ENCODE results near the gene DNAJB14.

The DNAJB14 gene

DNA sequence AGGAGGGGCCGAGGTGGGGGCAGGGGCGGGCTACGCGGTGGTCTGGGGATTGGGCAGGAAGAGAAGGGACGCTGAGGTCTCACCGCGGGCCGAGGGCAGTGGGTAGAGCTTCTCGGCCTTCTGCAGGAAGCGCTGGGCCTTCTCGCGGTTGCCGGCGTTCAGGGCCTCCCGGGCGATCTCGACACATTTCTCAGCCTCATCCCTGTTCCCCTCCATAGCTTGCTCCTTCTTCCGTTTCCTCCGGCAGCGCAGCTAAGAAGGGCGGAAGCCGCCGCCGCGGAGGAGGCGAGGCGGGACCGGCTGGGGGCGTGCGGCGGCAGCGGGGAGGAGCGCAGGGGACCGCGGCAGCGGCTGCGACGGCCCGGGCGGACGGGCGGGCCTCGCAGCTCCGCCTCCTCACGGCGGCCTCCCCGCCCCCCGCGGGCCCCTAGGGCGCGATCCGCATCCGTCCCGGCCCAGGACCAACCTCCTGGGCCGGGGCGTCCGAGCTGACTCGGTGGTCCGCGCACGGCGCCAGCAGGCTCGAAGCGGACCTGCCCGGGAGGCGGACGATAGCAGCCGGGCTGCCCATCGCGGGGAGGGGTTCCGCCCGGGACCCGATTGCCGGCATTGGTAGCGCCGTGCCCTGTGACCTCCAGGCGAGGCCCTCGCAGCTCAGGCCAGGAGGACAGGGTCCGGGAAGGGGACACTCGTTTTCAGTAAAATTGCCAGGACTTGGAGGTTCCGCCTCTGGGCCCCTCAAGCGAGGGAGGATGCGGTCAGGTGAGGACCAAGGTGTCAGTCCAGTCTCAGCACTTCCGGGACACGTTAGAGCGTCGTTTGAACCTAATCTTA, at the start of gene DNAJB14:
Gene DNAJB14 (minus strand): TSS at position 263 of the 834 bp plus-strand sequence. CDS start 47 bp downstream, at position 216.
- peak; percentile 81 for DNase-seq (ENCODE audit: low read depth)
- TF ChIP-seq, protein P1, sequence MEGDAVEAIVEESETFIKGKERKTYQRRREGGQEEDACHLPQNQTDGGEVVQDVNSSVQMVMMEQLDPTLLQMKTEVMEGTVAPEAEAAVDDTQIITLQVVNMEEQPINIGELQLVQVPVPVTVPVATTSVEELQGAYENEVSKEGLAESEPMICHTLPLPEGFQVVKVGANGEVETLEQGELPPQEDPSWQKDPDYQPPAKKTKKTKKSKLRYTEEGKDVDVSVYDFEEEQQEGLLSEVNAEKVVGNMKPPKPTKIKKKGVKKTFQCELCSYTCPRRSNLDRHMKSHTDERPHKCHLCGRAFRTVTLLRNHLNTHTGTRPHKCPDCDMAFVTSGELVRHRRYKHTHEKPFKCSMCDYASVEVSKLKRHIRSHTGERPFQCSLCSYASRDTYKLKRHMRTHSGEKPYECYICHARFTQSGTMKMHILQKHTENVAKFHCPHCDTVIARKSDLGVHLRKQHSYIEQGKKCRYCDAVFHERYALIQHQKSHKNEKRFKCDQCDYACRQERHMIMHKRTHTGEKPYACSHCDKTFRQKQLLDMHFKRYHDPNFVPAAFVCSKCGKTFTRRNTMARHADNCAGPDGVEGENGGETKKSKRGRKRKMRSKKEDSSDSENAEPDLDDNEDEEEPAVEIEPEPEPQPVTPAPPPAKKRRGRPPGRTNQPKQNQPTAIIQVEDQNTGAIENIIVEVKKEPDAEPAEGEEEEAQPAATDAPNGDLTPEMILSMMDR (conservative IDR thresholded peaks at IDR 0.05; ENCODE audit: low read length): no peak
- peak within 1 kb of the TSS; percentile 82 for H3K4me3 ChIP-seq (ENCODE audit: low read length)

DNA sequence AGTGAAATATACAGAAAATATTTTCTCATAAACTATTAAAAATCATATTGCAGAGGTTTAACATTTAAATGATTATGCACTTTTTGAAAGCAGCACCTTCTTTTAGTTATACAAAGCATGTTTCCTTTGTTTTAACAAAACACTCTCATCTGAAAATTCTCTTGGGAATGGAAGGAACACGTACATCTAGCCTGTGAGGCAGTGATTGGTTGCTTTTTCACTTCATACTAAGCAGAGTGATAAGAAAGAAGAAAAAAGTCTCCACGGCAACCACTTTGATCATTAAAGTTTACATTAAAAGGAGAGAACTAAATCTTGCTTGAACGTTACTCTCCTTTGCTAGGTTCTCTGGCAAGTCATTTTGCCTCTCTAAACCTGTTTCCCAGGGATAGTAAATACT, 45.3 kb upstream of the DNAJB14 start:
- no peak for DNase-seq (ENCODE audit: low read depth)
- H3K4me3 ChIP-seq (ENCODE audit: low read length): no peak overlapping the region
- TF ChIP-seq, protein P1 (conservative IDR thresholded peaks at IDR 0.05; ENCODE audit: low read length): no peak

DNA sequence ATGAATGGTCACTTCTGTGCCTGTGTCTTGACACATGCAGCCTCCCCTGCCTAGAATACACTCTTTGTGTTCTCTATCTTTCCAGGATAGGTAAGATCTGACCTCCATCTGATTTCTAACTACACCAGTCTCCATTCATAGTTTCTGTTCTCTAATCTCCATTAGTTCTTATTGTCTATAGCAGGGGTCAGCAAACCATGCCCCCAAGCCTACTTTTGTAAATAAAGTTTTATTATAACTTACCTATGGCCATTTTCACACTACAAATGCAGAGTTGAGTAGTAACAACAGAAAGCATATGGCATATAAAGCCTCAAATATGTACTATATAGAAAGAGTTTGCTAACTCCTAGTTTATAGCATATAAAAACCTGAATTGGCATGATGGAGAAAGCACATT, 41.3 kb upstream of the DNAJB14 start:
- TF ChIP-seq, protein P1 (conservative IDR thresholded peaks at IDR 0.05; ENCODE audit: low read length): no peak

DNA sequence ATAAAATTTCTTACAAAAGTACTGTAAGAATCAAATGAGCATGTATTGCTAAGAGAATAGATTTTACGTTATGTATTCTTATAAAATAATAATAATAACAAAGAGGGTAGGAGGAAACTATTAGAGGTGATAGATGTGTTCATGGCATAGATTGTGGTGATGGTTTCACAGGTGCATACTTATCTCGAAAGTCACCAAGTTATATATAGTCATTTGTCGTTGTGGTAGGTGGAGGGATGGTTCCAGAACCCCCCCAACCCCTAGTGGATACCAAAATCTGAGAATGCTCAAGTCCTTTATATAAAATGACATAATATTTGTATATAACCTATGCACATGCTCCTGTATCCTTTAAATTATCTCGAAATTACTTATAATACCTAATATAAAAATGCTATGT, 40.4 kb upstream of the DNAJB14 start:
- TF ChIP-seq, protein P1 (conservative IDR thresholded peaks at IDR 0.05; ENCODE audit: low read length): no peak
- DNase-seq (ENCODE audit: low read depth): no peak

More for the DNA sequence above, 41.3 kb upstream of the DNAJB14 start:
- DNase-seq (ENCODE audit: low read depth): no peak
- H3K4me3 ChIP-seq (ENCODE audit: low read length): no peak overlapping the region

GRCh38 chr4:99983289-99983943, 37.0 kb upstream of the DNAJB14 start:
- TF ChIP-seq, protein P1 (conservative IDR thresholded peaks at IDR 0.05; ENCODE audit: low read length): no peak
- DNase-seq (ENCODE audit: low read depth): no peak
- no peak overlapping the region for H3K4me3 ChIP-seq (ENCODE audit: low read length)

More for the DNA sequence above, 40.4 kb upstream of the DNAJB14 start:
- H3K4me3 ChIP-seq (ENCODE audit: low read length): no peak overlapping the region

DNA sequence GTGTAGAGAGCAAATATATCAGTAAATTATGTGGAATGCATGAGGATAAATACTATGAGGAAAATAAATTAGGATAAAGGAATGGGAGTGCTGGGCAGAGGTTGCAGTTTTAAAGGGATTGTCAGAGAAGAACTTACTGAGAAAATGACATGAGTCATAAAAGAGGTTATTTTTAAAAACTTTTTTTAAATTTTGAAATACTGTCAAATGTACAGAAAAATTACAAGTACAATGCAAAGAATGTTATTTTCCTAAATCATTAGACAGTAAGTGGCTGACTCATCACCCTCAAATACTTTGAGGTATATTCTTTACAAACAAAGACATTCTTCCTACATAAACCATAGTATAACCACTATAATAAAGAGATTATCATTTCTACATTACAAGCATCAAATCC, 33.5 kb upstream of the DNAJB14 start:
- no peak for DNase-seq (ENCODE audit: low read depth)
- H3K4me3 ChIP-seq (ENCODE audit: low read length): no peak overlapping the region
- TF ChIP-seq, protein P1 (conservative IDR thresholded peaks at IDR 0.05; ENCODE audit: low read length): no peak
